ENCODE measurements around the gene FOXP3.

The FOXP3 gene

GRCh38 chrX:49257846-49258748 is 6.4 kb downstream of the FOXP3 start:
- no peak for DNase-seq (ENCODE audit: low read depth)
- no peak overlapping the region for H3K4me3 ChIP-seq (replicated peaks; ENCODE audit: low read depth, low read length)
- TF ChIP-seq CTCF (IDR thresholded peaks at IDR 0.05; ENCODE audit: low read length, missing control alignments): no peak

- H3K4me3 ChIP-seq (replicated peaks; ENCODE audit: low read depth, low read length): no peak overlapping the region
- TF ChIP-seq CTCF (IDR thresholded peaks at IDR 0.05; ENCODE audit: low read length, missing control alignments): no peak
- no peak for DNase-seq (ENCODE audit: low read depth)
These were observed 7.3 kb downstream of the FOXP3 start for GRCh38 chrX:49257074-49257790.

- DNase-seq (ENCODE audit: low read depth): no peak
- no peak overlapping the region for H3K4me3 ChIP-seq (replicated peaks; ENCODE audit: low read depth, low read length)
These were observed 8.1 kb downstream of the FOXP3 start for GRCh38 chrX:49256268-49256995.

DNA sequence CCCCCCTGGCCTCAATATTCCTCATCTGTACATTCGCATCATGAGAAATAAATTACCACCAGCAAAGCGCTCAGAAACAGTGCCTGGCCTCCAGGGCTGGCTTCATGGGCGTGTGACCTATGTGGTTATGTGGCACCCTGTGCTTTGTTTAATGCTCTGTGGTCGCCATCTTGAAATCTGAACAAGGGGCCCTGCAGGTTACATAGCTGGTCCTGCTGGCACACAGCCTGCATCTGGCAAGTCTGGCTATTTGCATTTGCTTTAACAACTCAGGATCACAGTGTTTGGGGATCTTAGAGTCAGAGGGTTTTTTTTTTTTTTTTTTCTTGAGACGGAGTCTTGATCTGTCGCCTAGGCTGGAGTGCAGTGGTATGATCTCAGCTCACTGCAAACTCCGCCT is 9.9 kb downstream of the FOXP3 start:
- DNase-seq (ENCODE audit: low read depth): no peak
- H3K4me3 ChIP-seq (replicated peaks; ENCODE audit: low read depth, low read length): no peak overlapping the region
- no peak for TF ChIP-seq CTCF (IDR thresholded peaks at IDR 0.05; ENCODE audit: low read length, missing control alignments)

More at GRCh38 chrX:49256268-49256995, 8.1 kb downstream of the FOXP3 start:
- no peak for TF ChIP-seq CTCF (IDR thresholded peaks at IDR 0.05; ENCODE audit: low read length, missing control alignments)

- DNase-seq (ENCODE audit: low read depth): no peak
- TF ChIP-seq CTCF (IDR thresholded peaks at IDR 0.05; ENCODE audit: low read length, missing control alignments): no peak
- no peak overlapping the region for H3K4me3 ChIP-seq (replicated peaks; ENCODE audit: low read depth, low read length)
These were observed 13.2 kb downstream of the FOXP3 start for GRCh38 chrX:49251325-49251724.

- TF ChIP-seq CTCF (IDR thresholded peaks at IDR 0.05; ENCODE audit: low read length, missing control alignments): no peak
- DNase-seq (ENCODE audit: low read depth): no peak
- no peak overlapping the region for H3K4me3 ChIP-seq (replicated peaks; ENCODE audit: low read depth, low read length)
These were observed 13.9 kb downstream of the FOXP3 start for GRCh38 chrX:49250578-49250977.
